HG03039 (cell line): ENCODE measurements around the gene COL4A1.

Experiments
- ATAC-seq: cut with Tn5 transposase; IDR thresholded peaks from one replicate; pipeline ENCODE4 v1.9.1; 2021; ENCODE audit warnings: mild to moderate bottlenecking, moderate library complexity; ENCODE audit not compliant: unreplicated experiment

The COL4A1 gene

GRCh38 chr13:110277357-110277975, 29.5 kb downstream of the COL4A1 start:
- ATAC-seq: no peak

GRCh38 chr13:110276553-110276950, 30.4 kb downstream of the COL4A1 start:
- ATAC-seq: no peak

- ATAC-seq: no peak
Measured at GRCh38 chr13:110275931-110276552, 30.9 kb downstream of the COL4A1 start.

GRCh38 chr13:110274687-110275086, 32.3 kb downstream of the COL4A1 start:
- no peak for ATAC-seq

DNA sequence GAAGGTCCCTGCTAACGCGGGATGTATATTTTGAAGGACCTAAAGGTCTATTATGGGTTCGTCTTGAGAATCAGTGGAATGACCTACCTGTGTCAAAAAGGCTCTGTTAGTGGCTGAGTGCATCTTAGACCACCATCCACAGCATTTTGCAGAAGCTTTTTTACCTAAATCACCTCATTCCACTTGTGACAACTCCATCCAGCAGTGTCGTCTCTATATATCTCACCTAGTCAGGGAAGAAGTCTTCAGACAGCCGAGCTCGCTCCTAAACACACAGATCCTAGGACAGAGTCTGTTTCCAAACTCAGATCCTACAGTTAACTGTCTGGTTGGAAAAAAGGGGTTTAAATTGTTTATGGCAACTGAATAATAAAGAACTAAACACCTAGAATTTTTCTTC, 33.7 kb downstream of the COL4A1 start:
- ATAC-seq: no peak

GRCh38 chr13:110272651-110273050, 34.3 kb downstream of the COL4A1 start:
- ATAC-seq: no peak

DNA sequence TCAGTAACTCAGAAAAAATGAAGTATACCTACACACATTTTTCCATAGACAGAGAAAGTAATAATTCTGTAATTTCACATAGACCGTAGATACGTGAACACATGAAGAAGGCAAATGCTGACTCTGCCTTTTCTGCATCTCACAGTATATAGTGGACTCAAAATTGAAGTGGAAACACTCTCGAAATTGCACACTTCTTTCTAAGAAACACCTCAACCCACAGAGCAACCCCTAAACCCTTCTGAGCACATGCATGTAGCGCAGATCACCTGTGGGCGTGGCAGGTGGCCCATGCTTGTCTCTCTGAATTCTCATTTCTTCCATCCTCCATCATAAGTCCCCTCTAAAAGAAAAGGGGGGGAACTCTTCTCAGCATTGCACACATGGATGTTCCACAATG, 34.7 kb downstream of the COL4A1 start:
- ATAC-seq: no peak

DNA sequence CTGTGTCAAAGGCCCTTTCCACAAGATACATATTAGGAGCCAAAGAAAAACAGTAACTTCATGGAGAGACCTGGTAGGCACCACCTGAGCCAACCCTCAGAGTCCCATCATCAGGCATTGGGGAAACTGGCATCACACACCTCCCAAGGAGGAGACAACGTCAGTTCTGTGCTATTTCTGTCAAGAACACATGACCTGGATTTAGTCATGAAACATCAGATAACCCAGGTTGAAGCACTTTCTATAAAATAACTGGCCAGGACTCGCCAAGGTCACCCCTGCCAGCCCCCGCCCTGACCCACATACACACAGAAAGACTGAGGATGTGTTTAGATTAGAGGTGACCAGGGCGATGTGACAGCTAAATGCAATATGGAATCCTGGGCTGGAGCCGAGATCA, 35.6 kb downstream of the COL4A1 start:
- no peak for ATAC-seq

DNA sequence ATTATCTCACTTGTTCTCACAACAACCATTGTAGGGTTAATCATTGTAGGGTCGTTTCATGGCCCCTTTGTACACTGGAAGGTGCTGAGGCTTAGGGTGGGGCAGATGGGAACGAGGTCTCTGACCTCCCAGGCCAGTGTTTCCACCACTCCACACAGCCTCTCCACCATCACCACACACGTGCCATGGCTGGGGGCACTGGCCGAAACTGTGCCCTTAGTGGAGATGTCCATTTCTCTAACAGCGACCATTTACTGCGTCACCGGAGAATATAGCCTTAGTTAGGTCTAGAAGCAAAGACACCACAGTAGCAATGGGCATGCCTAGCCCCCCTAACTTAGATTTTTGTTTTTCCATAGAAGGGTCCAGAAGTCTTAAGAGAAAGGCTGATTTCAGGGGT, 36.5 kb downstream of the COL4A1 start:
- no peak for ATAC-seq

GRCh38 chr13:110269509-110270185, 37.3 kb downstream of the COL4A1 start:
- no peak for ATAC-seq

DNA sequence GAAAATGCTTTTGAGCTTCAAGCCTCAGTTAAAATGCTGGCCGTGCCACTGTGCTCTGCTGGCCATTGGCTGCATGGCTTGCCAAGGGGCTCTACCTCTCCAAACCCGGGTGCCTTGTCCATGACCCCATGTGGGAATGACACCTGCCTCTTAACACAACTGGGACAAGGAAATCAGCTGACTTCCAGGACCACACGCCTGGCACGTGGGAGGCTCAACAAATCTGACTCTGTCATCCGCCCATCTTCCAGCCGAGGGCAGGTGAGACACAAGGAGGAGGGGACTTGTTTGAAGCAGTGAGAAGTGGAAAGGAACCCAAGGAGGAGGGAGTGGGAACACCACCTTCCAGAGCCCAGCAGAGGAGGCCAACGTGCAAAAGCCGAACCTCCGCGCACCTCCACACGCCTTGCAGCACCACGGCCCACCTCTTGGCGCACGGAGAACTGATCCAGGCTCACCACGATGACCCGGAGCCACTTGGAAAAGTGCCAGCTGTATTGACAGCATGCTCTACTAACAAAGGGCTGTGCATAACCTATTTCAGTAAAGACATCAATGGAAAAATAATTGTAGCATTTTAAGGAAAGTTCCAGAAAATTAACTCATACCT, 38.3 kb downstream of the COL4A1 start:
- ATAC-seq: no peak

- ATAC-seq: no peak
Measured at GRCh38 chr13:110268061-110268460, 38.9 kb downstream of the COL4A1 start.

DNA sequence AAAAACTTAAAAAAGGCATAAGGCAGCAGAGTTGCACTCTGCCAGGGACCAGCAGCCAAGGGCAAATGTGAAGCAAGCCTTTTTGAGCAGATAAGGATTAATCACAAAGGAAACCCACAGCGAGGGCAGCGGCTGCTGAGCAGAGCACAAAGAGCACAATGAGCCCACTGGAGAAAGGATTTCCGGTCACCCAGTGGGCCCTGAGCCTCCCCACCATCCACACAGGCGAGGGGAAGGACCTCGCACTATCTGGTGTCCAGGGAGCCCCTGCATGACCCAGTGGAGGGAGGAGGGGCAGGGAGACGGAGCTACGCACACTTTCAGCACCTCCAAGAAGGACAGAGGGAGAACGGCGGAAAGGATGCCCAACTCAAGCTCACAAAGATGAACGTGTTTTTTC, 40.0 kb downstream of the COL4A1 start:
- no peak for ATAC-seq

GRCh38 chr13:110266431-110266809, 40.5 kb downstream of the COL4A1 start:
- no peak for ATAC-seq

DNA sequence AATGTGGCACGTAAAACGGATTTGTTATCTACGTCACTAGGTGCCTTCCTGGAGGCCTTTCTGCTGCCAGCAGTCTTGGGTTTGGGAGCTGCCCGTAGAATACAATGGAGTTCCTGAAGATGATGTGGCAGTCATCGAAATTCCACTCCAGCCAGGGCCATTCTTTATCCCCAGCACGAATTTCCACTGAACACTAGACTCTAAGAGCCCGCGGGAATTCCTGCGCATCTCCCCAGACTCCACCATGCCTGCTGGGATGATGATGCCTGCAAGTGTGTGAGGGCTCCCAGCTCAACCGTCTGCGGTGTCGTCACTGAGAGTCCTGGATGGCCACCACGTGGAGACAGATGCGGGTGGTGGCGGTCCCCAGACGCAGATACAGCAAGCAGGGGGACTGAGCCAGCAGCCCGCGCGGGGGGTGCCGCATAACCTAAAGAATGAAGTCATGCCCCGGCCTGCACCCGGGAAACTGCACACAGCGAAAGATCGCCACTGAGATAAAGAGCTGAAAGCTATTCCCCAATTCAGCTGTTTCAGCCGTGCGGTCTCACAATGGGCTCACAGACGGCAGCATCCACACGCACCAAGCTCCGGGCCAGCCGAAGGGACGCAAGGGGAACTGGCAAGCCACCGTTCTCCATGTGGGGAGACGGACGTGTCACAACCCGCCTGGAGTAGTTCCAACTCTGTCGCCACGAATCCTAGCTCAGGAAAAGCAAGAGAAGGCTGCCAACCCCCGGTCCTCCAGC, 41.1 kb downstream of the COL4A1 start:
- ATAC-seq: no peak

- ATAC-seq: no peak
Measured at GRCh38 chr13:110265341-110265681, 41.6 kb downstream of the COL4A1 start.

DNA sequence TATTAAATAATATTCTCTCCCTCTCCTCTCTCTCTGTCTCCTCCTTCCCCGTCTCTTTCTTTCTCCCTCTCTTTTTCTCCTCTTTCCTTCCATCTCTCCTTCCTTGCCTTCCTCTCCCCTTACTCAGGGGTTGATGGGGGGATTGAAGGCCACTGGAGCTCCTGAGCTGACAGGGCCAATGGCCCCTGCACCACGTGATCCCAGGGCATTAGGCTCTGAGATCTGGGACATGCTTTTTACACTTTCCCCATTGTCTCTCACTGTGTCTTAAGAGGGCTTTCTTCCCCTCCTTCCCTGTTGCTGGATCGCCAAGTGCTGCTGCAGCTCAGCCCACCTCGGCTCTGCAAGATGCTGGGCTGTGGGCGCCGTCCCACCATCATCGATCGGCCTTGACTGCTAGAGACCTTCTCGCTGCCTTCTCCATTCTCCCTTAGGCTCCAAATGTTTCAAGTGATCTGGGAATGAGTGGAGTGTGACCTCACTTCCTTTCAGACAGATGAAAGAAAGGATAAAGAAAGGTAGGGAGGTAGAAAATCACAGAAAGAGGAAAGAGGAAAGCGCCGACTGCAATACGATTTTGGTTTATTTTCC, 42.2 kb downstream of the COL4A1 start:
- no peak for ATAC-seq

- ATAC-seq: no peak
Measured at GRCh38 chr13:110263888-110264287, 43.1 kb downstream of the COL4A1 start.

DNA sequence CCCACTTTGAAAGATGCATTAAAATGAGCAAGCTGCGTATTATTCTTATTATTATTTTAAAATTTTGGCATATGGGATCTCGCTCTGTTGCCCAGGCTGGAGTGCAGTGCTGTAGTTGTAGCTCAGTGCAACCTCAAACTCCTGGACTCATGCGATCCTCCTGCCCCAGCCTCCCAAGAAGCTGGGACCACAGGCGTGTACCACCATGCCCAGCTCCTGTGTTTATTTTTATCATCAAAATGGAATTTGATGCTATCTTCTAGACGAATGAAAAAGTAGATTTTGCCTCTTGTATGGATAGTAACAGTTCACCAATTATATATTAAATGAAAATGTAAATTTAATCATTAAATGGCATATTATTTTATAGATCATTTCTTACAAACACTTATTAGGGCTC, 43.6 kb downstream of the COL4A1 start:
- no peak for ATAC-seq

DNA sequence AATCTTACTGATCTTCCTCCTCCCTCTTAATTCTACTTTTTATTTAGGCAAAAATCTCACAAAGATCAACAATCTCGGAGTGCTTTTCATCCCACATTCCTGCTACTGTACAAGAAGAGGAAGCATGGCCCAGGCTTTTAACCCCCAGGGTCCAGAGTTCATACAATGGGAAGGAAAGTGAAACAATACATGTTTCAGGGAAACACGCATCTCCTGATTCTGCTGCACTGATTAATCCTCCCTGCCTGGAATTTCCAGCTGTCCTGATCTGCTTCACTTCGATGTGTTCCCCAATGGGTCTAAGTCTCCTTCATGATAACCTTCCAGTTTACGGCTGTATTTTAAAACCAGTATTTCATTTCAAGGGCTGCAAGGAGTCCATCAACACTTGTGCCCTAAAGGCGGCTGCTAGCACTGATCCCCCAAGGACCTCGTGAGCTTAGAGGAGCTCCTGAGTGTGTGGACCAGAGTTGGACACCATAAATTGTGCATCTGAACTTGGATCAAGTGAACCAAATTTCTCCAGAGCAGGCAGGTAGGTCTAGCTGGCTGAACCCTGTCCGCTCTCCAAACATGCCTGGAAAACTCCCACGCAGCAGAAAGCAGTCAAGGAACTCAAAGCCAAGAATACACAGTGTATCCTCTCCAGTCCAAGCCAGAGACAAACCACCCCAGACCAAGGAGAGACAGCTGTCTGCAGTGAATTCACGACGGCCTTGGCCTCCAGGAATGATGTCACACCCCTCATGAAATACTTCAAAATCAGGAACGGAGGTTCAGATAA, 44.3 kb downstream of the COL4A1 start:
- ATAC-seq: no peak
